Measurements from ENCODE around the gene ALKBH7.
"Not testable (repeated sequence)": the region's sequence is repeated elsewhere in the genome, so short reads cannot be mapped to it uniquely, and the experiment has no call there.

ALKBH7 gene

DNA sequence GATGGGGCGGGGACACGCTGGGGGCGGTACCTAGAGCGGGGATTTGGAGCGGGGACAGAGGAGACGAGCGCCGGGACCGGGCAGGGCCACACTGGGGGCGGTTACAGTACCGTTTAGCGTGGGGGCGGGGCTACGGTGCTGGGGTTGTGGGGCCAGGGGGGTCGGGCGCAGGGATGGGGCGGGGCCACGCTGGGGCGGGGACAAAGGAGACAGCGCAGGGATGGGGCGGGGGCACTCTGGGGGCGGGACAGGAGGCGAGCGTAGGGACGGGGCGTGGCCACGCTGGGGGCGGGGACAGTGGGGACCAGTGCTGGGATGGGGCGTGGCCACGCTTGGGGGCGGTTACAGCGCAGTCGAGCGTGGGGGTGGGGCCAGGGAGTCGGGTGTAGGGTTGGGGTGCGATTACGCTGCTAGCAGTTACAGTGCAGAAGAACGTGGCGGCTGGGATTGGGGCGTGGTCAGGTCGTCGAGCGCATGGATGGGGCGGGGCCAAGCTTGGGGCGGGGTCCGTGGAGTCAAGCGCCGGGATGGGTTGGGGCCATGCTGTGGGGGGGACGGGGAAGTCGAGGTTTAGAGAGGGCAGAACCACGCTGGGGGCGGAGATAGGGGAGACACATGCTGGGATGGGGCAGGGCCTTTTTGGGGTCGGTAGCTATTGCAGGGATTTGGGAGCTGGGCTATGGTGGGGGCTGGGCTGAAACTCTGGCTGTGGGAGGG, 660 bp downstream of the ALKBH7 start:
- peak; percentile 98 for DNase-seq (ENCODE audit: low spot score)

DNA sequence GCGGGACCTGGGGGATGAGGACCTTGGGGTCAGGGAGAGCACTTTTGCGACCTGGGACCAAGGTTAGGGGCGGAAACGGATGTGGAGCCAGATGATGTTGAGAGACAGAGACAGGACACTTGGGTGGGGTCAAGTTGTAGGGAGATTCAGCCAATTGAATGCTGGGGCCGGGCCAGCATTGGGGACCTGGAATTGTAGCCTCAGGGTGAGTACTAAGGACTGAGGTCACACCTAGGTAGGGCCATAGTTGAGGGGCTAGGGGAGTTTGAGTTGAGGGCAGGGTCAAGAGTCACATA, 1.2 kb downstream of the ALKBH7 start:
- DNase-seq (ENCODE audit: low spot score) = no peak

GRCh38 chr19:6374161-6374709, 1.6 kb downstream of the ALKBH7 start:
- DNase-seq (ENCODE audit: low spot score) = no peak

DNA sequence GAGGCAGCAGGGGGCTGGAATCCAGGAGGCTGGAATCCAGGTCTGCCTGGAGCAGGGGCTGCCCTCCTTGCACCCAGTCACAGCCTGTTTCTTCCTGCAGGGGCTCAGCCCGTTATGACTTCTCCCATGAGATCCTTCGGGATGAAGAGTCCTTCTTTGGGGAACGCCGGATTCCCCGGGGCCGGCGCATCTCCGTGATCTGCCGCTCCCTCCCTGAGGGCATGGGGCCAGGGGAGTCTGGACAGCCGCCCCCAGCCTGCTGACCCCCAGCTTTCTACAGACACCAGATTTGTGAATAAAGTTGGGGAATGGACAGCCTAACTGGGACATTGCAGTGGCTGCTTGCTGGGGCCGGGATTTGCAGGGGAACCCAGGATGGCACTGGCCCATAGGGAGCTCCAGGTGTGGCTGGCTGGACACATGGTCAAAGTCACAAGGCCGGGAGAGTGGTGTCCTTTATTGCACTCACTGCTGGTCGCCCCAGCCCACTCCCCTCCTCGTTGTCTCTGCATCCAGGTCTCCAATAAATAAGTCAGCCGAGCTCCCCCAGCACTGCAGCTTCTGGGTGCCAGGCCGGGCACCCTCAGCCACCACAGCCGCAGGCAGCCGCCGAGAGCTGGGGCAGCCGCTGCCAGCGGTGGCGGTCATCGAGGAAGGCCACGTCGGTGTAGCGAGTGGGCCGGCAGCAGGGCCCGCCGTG, 2.3 kb downstream of the ALKBH7 start:
- DNase-seq (ENCODE audit: low spot score) = no peak

- no peak for DNase-seq (ENCODE audit: low spot score)
These were observed 2.9 kb downstream of the ALKBH7 start, which contains the start of gene PSPN for GRCh38 chr19:6375411-6376010. Gene PSPN (minus strand): TSS chr19:6375933. CDS start chr19:6375849, 84 bp downstream.

DNA sequence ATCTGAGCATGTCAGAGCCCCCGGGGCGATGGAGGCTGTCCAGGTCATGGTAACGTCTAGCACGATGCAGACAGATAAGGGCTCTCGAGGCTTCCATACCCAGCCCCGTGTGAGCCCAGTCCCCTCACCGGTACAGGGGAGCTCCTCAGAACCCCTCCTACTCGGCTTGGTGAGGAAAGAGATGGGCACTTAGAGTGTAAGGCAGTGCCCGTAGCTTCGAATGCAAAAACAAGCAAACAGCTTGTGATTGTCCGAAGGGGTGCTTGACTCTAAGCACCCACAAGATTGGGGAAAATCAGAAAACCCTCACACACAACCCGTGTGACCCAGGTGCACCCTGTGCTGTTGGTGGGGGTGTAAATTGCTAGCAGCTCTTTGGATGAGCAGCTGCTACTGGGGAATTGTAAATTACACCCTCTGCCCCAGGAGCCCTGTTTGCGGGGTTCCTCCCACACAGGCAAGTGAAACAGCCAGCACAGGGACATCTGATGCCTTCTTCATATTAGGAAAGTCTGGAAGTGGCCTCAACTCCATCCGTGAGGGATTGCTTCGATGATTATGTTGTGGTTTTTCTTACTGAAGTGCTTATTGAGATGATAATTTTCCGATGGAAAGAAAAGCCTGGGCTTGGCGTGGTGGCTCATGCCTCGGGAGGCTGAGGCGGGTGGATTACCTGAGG, 4.1 kb downstream of the ALKBH7 start:
- DNase-seq (ENCODE audit: low spot score) = no peak

GRCh38 chr19:6378041-6378440, 5.4 kb downstream of the ALKBH7 start:
- DNase-seq (ENCODE audit: low spot score) = no peak

DNA sequence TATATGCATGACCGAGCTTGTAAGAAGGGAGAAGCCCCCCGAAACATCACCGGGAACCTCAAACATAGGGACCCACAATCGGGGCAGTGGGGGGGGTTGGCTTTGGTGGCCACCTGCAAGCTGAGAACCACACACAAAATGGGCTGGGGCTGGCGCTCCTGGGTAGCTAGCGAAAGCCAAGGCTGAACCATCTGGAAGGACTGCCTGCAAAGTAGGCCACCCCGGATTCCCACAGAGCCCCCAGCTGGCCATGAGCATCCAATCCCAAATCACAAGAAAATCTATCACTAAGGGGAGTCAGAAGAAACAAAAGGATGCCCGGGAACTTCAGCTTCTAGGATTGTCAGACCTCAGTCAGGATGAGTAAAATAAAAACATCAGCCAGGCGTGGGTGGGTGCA, 5.9 kb downstream of the ALKBH7 start:
- DNase-seq (ENCODE audit: low spot score) = no peak

DNA sequence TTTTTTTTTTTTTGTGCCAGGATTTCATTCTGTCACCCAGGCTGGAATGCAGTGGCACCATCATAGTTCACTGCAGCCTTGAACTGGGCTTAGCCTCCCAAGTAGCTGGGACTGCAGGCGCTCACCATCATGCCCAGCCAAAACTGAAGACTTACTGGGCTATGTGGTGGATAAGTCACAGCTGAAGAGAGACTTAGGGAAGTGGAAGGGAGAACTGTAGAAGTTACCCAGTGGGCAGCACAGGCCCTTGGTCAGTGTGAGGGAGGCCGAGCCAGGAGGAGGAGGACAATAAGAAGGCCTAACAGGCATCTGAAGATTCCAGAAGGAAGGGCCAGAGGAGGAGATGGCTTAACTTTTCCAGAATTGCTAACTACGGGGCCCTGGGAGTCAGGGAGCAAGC, 7.2 kb downstream of the ALKBH7 start:
- no peak for DNase-seq (ENCODE audit: low spot score)

DNA sequence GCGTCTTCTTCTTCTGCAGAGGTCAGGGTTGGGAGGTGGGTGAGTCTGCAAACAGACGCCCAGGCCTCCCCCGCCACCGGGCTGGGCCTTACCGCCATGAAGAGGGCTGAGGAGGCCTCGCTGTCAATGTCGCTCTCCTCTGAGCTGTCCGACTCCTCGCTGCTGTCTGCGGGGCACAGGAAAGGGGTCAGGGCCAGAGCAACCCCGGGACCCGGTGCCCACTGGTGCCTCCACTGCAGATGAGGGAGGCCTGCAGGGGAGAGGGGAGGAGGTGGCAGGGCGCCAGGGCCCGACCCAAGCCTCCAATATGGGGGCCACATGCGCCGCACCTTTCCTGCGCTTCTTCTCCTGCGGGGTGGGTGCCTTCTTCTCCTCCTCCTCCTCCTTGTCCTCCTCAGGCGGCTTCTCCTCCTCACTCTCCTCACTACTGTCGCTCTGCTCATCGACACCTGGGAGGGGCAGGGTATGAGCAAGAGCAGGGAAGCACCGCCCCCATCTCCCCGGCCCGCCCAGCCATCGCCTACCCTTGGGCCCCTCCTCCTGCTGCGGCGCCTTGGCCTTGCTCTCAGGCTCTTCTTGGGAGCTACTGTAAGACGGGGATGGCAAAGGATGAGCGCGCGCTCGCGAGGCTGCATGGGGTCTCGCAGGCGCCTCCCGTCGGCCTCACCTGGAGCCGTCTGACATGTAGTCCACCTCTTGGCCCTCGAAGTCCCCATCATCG, 8.6 kb downstream of the ALKBH7 start:
- DNase-seq (ENCODE audit: low spot score) = no peak

- DNase-seq (ENCODE audit: low spot score) = no peak
These were observed 10.6 kb downstream of the ALKBH7 start for GRCh38 chr19:6383188-6383587.

DNA sequence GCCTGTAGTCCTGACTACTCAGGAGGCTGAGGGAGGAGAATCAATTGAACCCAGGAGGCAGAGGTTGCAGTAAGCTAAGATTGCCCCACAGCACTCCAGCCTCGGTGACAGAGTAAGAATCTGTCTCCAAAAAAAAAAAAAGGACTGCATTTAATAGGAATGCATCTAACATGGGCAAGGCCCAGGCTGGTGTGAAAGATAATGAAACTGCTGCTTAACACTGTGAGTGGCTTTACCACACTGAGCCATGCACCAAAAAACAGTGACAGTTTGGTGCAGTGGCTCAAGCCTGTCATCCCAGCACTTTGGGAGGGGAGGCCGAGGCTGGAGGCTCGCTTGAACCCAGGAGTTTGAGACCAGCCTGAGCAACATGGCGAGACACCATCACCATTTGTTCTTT, 11.8 kb downstream of the ALKBH7 start:
- no peak for DNase-seq (ENCODE audit: low spot score)

- no peak for DNase-seq (ENCODE audit: low spot score)
These were observed 14.8 kb downstream of the ALKBH7 start for GRCh38 chr19:6387372-6387771.

DNA sequence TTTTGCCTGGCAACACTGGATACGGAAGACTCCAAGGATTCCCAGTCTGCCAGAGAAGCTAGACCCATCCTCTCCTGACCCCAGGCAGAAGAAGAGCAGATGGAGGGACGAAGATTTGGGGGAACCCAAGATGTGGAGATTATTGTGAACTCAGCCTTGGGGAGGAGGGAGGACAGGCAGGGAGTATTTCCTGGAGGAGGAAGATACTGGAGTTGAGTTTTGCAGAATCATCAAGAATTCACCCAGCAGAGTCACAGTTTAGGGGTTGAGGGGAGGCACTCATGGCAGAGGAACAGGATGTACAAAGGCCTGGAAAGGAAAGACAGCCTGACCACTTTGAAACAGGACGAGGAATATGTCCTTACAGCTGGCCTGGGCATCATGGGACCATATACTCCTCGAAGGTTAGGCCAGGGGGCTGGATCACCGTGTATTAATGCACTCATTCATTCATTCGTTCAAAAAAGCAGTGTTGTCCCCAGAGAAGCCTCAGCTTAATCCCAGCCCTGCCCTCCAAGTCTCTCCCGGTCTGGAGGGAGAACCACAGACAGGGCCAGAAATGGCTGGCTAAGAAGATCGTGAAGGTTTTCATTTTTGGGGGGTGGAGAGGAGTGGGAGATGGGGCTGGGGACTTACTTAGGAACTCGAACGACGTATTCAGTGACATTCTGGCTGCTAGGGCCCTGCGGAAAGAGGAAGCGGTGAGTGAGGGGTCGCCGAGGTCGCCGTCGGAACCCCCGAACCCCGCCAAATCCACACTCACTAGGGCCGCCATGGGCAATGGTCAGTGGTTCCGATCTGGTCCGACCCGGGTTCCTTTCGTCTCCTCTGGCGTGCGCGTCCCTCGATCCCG, 19.9 kb downstream of the ALKBH7 start:
- DNase-seq (ENCODE audit: low spot score) = no peak

DNA sequence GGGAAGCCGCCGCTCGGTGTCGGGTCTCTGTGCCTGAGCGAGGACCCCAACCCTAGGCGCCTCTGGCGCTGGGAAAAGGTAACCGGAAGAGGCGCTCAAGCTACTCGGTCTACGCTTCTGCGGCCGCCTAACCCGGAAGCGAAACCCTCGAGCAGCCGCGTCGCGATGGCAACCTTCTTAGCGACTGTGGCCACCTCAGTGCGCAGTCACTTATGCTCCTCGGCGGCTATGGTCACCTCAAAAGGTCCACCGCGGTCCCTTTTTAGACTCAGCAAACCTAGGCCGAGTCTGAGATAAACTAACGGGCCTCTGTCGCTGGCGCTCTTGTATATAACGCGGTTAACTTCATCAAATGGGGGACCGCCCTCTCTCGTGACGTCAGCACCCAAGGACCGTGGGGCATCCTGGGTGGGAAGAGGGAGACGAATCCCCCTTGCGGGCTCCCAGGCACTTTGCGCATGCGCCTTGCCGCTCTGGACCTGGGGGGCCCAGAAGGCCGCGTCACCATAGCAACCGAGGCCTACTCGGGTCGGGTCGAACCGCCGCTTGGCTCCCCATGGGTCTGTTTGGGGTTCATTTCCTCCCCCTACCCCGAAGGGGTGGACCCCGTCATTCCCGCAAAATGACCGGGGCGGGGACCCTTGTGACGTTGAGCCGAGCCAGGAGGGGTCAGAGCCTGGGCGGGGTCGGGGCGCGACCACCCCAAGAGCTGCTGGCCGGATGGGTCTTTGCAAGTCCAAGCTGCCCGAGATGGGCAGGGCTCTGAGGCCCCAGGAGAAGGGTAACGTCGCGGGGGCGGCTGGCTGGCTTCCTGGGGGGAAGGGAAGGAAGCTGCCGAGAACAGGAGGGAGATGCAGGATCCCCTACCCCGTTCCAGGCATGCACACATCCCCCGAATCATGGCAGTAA, 20.7 kb downstream of the ALKBH7 start, which contains the start of gene GTF2F1:
Gene GTF2F1 (minus strand): TSS at position 91 of the 909 bp plus-strand sequence. CDS start 169 bp downstream, outside the sequence.
- DNase-seq (ENCODE audit: low spot score) = peak; percentile 90

- DNase-seq (ENCODE audit: low spot score) = peak; percentile 74
These were observed 21.4 kb downstream of the ALKBH7 start for GRCh38 chr19:6393983-6394412.

- no peak for DNase-seq (ENCODE audit: low spot score)
These were observed 22.2 kb downstream of the ALKBH7 start for GRCh38 chr19:6394831-6395230.

DNA sequence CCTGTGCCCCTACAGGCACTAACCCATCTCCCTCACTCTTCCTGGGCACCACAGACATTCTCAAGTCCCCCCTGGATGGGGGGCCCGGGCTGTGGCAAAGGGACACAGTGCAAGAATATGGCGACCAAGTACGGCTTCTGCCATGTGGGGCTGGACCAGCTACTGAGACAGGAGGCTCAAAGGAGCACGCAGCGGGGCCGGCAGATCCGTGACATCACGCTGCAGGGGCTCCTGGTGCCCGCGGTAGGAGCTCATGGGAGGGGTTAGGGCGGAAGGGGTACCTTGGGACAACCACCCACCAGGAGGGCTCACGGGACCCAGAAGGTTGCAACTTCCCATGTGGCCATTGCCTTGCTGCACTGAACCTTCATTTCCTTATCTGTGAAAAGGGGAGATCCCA, 23.7 kb downstream of the ALKBH7 start:
- no peak for DNase-seq (ENCODE audit: low spot score)

DNA sequence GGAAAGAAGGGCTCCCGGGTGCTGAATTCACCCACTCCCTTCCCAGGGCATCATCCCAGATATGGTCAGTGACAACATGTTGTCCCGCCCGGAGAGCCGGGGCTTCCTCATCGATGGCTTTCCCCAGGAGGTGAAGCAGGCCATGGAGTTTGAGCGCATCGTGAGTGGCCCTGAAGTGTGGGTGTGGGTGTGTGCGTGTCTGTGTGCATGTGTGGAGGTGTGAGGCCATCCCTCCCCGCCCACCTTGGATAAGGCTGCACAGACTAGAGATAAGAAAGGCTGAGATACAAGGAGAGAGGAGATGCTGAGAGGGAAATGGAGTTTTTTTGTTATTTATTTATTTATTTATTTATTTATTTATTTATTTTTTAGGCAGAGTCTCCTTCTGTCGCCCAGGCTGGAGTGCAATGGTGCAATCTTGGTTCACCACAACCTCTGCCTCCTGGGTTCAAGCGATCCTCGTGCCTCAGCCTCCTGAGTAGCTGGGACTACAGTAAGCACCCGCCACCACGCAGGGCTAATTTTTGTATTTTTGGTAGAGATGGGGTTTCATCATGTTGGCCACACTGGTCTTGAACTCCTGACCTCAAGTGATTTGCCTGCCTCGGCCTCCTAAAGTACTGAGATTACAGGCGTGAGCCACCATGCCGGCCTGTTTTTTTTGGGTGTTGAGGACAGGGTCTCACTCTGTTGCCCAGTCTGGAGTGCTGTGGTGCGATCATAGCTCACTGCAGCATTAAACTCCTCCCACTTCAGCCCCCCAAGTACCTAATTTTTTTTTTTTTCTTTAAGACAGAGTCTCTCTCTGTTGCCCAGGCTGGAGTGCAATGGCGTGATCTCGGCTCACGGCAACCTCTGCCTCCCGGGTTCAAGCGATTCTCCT, 27.7 kb downstream of the ALKBH7 start:
- DNase-seq (ENCODE audit: low spot score) = not testable (repeated sequence)

All from CD4-positive, alpha-beta T cell treated with Interleukin-6 at 100 ng/mL for 8 hours (primary cell).